Measurements from ENCODE around the gene TFF1.
"Not testable (repeated sequence)": the region's sequence is repeated elsewhere in the genome, so short reads cannot be mapped to it uniquely, and the experiment has no call there.

The TFF1 gene

DNA sequence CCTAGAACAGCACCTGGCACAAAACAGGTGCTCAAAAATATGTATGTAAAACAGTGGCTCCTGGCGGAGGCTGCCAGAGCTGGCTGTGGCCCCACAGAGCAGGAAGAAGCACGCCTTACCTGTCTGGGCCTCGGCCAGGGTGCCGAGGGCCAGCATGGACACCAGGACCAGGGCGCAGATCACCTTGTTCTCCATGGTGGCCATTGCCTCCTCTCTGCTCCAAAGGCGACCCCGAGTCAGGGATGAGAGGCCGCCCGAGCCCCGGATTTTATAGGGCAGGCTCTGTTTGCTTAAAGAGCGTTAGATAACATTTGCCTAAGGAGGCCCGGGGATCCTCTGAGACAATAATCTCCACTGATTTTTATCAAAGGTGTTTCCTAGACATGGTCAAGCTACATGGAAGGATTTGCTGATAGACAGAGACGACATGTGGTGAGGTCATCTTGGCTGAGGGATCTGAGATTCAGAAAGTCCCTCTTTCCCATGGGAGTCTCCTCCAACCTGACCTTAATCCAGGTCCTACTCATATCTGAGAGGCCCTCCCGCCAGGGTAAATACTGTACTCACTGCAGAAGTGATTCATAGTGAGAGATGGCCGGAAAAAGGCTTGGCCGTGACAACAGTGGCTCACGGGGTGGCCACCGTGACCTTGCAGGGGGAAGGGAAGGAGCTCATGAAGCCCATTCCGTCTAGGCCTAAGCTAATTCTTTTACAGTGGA, at the start of gene TFF1:
TSS of gene TFF1 (minus strand) at position 244 of the 719 bp plus-strand sequence. CDS start at position 204, 40 bp downstream.
- no peak for DNase-seq

DNA sequence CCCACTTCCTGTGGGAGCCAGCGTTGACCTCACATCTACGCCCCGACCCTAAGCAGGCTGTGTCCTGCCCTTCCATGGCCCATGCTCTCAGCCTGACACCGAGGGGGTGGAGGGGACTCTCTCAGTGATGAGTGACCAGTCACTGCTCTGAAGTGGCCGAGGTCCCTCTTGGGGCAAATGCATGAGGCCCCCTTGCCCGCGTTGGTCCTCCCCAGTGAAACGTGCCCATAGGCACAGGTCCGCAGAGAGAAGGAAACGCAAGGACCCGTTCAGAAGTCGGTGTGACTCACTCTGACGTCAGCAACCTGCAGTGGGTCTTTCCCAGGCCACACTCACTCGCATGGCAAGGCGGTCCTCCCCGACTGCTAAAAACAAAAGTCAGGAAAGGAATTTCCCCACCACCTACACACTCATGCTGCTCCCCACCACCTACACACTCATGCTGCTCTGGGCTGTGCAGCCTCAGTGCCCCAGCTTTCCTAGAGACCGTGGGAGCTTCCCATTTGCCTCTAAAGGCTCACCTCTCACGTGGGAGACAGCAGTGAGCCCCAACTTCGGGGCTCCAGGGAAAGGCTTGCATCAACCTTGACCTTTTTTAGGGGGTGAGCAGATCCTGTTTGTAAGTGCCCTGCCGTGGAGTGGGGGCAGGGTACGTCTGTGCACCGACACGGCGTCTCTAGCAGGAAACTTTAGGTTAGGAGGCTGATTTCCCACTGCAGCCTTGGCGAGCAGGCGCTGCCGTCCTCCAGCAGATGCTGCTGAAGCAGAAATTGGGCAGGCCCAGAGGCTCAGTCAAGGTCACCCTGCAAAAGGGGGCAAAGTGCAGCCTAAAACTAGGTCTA, 48.8 kb upstream of the TFF1 start:
- no peak for DNase-seq

DNA sequence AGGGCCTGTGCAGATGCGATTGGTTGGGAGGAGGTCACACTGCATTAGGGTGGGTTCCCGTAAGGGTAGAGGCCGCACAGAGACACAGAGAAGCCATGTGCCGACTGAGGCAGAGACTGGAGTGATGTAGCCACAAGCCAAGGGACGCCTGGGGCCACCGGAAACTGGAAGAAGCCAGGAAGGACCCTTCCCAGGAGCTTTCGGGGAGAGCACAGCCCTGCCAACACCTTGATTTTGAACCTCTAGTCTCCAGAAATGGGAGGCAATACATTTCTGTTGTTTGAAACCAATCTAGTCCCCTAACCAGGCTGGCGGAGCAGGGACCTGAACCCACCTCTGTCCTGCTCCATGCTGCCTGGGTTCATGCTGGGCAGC, 48.2 kb upstream of the TFF1 start:
- no peak for DNase-seq

DNA sequence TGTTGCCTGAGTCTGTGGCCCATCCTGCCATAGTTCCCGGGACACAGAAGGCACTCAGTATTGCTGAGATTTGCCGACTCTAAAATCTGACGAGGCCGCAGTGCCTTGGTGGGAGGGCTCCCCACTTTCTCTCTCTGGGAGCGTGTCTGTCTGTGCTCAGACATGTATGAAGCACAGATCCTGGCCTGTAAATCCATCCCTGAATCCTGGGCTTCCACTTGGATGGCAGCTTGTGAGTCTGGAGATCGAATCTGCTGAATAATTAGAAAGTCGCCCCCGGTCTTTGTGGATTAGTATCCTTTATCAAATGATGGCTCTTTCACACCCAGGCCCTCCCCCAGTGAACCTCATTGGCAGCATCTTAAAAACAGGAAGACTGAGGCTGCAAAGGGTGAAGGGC, 47.7 kb upstream of the TFF1 start:
- no peak for DNase-seq

DNA sequence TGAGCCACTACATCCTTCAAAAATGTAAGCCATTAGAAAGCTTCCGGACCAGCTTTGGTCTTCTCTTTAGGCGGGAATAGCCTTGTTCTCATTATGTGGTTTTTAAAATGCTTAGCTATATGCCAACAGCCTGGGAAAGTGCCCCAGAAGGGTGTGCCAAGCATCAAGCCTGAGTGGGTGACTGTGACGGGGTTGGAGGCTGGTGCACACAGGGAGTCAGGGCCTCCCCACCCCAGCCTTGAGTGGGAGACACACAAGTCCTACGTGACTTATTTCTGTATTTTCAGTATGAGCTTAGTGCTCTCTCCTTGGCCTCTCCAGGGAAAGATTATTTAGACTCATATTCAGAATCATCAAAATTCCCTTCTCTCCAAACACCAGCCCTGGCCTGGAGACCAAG, 47.2 kb upstream of the TFF1 start:
- DNase-seq, result no peak

DNA sequence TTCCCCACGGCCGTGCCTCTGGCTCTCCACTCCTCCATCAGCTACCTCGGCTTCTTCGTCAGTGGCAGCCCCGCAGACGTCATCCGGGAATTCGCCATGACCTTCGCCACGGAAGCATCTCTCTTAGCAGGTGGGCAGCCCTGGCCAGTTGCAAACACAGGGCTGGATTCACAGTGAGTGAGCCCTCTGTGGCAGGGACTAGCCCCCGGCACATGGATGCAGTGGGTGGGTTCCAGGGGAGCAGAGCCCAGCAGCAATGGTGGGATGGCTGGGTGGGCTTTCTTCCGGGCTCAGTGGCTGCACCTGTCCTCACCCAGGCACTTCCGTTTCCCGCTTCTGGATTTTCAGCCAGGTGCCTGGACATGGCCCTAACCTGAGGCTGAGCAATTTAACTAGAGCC, 46.8 kb upstream of the TFF1 start:
- no peak for DNase-seq

DNA sequence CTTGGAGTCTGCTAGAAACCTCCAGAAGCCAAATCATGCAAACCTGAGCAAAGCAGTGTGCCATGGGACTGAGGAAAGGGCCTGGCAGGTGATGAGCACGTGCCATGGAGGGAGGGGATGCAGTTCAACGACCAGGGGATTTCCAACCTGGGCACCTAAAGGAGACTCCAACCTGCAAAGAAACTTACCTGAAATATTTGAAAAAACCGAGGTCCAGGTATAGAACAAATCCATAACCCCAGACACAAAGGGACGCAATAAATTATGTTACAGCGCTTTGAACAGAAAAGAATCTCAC, 46.2 kb upstream of the TFF1 start:
- DNase-seq, result no peak

DNA sequence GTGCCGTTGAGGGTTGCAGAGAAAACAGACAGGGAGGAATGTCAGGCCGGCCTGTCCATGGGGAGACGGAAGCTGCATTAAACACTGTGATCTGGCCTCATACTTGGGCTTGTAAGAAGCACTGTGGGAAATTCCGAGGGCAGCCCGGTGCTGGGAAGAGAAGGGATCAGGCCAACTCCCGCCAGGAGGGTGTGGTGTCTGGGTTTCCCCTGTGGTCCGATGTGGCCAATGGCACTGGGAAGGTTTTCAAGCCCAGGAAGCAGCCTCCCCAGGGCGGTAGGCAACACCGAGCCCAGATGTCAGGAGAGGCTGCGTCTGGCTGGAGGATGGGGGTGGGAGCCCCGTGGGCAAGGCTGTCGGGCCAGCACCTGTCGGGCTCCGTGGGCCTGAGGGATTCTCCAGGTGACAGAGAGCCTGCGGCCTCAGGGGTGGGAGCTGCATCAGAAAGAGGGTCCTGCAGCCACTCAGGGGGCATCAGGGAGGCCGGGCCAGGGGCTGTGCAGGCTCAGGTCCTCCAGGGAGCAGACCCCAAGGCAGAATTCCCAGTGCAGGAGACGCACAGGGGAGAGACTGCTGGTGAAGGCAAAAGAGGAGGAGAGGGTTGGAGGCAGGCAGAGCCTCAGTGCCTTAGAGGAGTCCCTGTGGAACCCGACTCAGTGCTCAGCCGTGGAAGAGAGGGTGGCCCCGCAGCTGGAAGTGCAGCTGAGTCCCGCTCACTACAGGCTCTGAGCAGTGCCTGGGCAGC, 45.7 kb upstream of the TFF1 start:
- no peak for DNase-seq

DNA sequence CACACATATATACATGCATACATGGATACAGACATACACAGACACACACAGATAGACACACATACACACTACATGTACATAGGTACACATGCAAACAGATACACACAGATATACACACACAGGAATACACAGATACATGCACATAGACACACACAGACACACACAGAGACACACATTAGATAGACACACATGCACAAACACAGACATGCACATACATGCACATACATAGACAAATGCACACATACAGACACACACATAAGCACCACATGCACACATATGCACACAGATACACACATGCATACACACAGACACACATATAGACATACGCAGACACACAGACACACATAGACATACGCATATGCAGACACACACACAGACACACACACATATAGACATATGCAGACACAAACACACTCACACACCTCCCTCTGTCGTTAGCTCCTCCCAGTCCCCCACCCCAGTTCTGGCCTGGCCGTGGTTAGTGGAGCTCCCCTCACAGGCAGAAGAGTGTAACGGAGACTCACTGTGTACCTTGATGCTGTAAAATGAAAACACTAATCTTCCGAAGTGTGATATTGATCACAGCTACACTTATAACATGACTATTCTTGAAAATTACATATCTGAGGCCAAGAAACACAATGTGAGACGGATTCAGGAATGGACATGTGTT, 45.0 kb upstream of the TFF1 start:
- no peak for DNase-seq

DNA sequence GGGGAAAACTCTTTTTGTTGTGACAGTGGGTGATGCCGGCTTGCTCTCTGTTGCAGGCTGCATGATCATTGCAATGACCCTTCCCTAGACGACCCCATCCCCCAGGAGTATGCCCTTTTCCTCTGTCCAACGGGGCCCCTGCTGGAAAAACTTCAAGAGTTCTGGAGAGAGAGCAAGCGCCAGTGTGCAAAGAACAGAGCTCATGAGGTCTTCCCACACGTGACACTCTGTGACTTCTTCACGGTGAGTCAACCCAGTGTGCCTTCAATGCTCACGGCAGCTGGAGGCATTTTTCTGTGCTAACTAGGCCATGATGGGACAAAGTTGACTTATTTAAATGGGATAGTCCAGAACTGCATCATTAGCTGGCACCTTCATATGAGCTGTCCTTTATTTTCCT, 43.0 kb upstream of the TFF1 start:
- no peak for DNase-seq

DNA sequence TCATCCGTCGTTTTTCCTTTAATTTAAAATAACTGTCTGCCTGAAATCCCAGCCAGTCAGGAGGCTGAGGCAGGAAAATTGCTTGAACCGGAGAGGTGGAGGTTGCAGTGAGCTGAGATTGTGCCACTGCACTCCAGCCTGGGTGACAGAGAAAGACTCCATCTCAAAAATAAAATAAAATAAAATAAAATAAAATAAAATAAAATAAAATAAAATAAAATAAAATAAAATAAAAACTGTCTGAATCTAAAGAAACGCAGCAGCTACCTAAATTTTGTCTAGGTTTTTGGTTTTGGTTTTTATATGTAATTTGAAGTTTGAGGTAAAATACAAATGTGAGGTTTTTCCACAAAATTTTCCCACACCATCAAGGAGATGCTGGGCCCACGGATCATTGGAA, 42.4 kb upstream of the TFF1 start:
- not testable (repeated sequence) for DNase-seq

DNA sequence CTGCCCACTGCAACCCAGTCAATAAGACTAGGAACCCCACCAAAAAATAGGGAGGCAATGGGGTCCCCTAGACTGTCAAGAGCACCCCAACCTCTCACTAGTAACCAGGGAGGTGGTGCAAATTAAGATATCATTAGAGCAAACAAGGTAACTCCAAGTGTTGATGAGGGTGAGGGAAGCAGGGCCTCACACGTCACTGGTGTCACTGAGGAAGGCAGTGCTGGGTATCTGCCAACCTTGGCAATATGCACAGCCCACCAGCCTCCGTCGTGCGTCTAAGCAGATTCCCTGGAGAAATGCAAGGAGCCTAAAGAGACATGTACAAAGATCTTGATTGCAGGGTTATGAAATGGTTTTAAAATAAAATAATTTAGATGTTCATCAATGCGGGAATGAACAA, 41.1 kb upstream of the TFF1 start:
- DNase-seq, result no peak

DNA sequence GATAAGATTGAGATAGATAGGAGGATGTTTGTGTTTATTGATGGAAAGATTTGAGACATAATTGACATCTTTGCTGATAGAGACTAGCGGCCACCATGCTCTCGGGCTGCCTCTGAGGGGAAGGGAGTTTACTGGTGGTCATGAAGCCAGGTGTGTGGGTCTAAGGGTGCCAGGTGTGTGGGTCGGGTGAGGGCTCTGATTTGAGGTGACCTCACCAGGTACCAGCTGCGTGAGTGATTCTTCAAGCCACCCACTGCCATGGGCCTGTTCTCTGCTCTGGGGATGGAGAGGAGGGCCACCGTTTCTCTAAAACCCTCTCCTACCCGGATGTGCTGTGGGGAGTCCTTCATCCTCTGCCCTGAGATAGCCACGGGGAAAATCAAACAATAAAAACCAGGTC, 40.5 kb upstream of the TFF1 start:
- no peak for DNase-seq

DNA sequence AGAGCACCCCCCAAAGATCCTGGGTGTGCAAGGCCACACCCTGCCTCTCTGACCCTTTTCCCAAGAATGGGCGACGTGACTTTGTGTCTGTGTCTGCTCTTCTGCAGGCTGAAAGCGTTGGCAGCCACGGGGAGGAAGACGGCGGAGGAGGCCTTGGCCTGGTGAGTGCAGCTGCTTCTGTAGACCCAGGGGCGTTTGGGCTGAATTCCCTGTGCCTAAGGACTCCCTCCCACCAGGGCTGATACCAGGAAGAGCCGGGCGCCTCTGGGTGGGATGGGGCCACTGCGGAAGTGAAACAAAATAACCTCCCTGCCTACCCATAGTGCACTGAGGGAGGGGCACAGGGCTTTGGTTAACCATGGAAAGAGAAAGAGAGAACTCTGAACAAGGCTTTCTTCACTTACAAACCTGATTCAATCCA, 39.9 kb upstream of the TFF1 start:
- no peak for DNase-seq

DNA sequence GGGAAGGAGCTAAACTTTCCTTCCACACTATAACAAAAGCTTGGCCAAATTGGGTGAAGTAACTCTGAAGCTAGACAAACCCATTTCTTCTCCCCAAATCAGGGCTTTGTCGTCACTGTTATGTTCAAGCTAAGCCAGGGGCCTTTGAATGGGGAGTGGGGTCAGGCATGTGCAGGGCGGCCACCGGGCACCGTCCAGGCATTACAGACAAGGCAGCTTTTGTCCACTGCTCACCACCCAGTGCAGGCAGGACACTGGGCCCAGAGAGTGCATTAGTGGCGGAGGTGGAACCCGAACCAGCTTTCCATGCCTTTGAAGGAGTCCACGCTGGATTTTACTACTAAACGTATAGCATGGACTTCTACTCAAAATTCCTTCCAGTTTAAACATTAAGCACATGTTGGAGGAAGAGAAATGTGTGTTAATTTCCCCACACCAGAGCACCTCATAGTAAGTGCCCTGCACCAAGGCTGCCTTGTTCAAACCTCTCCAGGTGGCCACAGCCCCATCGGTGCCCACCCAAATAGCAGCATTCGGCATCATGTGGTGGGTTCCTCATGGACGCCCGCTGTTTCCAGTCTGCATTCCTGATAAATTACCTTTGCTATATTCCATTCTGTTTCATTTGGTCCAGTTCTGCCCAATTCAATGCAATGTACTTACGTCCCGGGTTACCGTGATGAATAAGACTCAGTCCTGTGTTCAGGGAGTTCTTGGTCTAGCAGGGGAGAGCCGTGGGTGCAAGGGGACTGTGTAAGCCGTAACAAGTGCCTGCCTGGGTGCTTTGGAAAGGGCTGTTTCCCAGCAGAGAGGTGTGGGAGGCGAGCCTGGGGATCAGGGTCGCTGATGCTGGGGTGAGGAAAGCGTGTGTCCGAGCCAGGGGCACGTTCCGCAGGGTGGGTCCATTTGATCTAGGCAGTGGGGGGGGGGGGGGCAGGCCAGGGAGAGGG, 39.0 kb upstream of the TFF1 start:
- no peak for DNase-seq

DNA sequence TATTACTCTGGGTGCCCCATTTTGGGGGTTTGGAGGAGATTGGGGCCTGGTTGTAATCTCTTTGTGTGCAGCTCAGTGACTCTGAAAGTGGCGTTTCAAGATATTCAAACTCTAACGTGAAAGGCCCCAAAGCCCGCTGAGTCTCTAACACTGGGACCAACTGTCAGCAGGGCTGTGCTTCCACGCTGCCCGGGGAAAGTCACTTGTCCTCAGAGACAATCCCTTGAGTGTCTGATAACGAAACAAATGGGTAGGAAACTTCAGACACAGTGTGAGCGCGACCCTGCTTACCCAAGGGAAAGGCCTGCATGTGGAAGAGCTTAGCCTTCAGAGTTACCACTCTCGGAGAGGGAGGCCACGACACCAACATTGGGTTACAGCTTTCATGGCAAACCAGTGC, 38.2 kb upstream of the TFF1 start:
- DNase-seq, result no peak

DNA sequence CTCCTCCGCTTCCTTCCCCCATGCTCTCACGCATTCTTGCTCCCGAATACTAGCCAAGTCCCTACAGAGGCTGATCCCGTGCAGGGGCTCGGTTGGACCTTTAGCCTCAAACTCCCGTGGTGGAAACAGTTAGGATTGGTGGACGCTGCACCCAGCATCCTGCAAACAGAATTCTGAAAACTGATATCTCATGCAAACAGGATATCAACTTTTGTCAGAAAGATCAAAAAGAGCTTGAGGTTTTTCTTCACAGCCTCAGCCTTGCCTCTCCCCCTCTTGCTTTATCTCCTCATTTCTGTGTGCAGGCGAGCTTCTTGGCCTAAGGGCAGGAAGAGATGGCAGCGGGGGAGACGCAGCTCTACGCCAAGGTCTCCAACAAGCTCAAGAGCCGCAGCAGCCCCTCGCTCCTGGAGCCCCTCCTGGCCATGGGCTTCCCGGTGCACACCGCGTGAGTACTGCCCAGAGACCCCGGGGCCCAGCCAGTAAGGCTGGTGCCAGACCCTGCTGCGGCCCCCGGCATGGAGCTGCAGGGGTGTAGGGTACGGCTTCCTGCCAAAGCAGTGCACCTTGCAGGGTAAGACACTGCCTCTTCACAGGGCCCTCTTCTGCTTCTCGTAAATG, 37.4 kb upstream of the TFF1 start, which contains the start of gene UBASH3A:
TSS of gene UBASH3A (plus strand) at position 292 of the 621 bp plus-strand sequence. CDS start at position 336, 44 bp downstream.
- DNase-seq, result no peak

DNA sequence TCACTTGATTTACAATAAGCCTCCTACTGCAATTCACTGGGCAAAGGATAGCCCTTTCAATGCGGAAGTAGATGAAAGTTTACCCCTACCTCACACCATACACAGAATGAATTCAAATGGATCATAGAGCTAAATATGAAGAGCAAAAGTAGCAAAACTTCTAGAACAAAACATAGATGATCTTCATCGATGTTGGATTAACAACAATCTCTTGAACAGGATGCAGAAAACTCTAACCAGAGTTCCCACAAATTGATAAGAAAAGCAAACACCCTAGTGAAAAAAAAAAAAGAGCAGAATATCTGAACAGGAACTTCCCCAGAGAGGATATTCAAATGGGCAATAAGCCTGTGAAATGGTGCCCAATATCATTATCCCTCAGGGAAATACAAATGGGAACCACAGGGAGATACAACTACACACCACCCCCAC, 35.5 kb upstream of the TFF1 start:
- DNase-seq, result no peak

DNA sequence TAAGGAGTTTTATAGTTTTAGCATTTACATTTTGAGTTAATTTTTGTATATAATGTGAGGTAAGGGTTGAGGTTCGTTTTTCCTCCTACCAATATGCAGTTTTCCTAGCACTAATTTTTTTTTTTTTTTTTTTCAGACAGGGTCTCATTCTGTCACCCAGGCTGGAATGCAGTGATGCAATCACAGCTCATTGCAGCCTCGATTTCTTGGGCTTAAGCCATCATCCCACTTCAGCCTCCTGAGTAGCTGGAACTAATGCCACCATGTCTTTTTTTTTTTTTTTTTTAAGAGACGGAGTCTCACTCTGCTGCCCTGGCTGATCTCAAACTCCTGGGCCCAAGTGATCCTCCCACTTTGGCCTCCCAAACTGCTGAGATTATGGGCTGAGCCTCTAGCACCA, 34.8 kb upstream of the TFF1 start:
- DNase-seq, result no peak

DNA sequence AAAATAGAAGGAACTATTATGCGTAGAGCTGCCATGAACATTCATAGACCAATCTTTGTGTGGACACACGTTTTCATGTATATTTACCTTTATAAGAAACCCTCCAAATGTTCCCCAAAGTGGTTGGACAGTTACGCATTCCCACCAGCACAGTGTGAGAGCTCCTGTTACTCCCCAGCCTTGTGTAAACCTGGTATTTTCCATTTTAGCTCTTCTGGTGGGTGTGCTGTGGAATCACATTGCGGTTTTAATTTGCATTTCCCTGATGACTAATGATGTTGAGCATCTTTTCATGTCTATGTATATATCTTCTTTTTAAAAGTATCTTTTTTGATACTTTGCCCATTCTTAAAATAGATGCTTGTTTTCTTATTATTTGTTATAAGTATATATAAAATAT, 34.2 kb upstream of the TFF1 start:
- no peak for DNase-seq

DNA sequence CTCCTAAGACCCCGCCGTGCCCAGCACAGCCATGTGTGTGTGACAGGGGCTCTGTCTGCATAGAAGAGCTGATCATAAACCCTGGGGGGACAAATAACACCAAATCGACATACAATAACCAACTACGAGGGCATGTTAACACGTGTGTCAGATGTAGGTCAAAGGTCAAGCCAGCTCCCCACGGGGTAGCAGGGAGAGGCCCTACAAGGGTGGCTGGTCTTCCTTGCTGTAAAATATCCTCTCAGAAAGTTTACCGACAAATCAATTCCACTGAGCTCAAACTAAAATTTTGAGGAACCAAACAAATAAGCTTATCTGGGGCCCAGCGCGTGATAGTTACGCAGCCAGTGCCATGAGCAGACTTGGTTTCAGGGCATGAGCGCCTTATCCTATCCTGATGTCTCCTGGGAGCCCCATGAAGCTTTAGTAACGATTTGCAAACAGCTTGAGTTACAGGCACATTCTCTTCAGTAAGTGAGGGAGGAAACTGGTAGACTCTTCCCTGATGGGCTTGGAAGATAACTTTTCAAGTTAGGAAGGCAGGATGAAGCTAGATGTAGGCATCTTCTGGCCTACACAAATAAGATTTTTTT, 32.2 kb upstream of the TFF1 start:
- DNase-seq, result no peak
